NCI-H345 (cell line): ENCODE data around the gene TCF25.
"Not testable (repeated sequence)": the region's sequence is repeated elsewhere in the genome, so short reads cannot be mapped to it uniquely, and the experiment has no call there.

Experiments
- DNase-seq: peaks from one replicate; lab custom pipeline; 2025; lab: John Stamatoyannopoulos, UW

Gene TCF25, protein sequence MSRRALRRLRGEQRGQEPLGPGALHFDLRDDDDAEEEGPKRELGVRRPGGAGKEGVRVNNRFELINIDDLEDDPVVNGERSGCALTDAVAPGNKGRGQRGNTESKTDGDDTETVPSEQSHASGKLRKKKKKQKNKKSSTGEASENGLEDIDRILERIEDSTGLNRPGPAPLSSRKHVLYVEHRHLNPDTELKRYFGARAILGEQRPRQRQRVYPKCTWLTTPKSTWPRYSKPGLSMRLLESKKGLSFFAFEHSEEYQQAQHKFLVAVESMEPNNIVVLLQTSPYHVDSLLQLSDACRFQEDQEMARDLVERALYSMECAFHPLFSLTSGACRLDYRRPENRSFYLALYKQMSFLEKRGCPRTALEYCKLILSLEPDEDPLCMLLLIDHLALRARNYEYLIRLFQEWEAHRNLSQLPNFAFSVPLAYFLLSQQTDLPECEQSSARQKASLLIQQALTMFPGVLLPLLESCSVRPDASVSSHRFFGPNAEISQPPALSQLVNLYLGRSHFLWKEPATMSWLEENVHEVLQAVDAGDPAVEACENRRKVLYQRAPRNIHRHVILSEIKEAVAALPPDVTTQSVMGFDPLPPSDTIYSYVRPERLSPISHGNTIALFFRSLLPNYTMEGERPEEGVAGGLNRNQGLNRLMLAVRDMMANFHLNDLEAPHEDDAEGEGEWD

DNA sequence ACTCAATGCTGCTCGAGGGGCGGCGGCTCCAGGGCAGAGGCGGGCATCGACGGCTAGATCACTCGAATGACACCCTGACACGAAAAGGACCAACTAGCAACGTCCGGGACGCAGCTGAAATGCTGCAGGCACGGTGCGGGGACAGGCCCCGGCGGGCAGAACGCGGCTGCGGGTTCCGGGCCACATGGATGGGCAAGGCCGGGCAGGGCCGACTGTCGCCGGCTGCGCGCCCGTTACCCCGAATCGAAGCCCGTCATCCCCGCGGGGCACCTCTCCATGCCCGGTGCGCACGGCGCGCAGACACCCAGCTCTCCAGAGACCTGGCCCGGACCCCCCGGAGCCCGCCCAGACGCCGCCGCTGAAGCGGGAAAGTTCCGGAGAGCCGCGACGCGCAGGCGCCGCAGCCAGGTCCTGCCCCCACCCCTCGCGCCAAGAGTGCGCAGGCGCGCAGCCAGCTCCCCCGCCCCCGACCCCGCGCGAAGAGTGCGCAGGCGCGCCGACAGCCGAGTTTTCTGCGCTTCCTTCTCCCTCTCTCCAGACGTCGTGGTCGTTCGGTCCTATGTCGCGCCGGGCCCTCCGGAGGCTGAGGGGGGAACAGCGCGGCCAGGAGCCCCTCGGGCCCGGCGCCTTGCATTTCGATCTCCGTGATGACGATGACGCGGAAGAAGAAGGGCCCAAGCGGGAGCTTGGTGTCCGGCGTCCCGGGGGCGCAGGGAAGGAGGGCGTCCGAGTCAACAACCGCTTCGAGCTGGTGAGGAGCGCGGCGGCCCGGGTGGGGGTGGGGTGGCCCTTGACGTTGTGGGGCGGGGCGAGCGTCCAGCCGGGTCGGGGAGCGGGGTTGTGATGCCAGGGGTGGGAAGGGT, at the start of gene TCF25:
Gene TCF25, plus strand, starts transcription at position 484 of the 863 bp plus-strand sequence. Its CDS starts 76 bp downstream, at position 560.
- DNase-seq, result peak; percentile 84

DNA sequence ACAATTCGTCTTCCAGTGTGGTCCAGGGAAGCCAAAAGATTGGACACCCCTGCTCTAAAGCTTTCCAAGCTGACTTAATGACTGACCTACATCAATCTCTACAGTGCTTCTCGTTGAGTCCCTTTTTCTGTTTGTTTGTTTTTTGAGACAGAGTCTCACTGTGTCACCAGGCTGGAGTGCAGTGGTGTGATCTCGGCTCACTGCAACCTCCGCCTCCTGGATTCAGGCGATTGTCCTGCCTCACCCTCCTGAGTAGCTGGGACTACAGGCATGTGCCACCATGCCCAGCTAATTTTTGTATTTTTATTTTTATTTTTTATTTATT, 49.6 kb upstream of the TCF25 start:
- not testable (repeated sequence) for DNase-seq

DNA sequence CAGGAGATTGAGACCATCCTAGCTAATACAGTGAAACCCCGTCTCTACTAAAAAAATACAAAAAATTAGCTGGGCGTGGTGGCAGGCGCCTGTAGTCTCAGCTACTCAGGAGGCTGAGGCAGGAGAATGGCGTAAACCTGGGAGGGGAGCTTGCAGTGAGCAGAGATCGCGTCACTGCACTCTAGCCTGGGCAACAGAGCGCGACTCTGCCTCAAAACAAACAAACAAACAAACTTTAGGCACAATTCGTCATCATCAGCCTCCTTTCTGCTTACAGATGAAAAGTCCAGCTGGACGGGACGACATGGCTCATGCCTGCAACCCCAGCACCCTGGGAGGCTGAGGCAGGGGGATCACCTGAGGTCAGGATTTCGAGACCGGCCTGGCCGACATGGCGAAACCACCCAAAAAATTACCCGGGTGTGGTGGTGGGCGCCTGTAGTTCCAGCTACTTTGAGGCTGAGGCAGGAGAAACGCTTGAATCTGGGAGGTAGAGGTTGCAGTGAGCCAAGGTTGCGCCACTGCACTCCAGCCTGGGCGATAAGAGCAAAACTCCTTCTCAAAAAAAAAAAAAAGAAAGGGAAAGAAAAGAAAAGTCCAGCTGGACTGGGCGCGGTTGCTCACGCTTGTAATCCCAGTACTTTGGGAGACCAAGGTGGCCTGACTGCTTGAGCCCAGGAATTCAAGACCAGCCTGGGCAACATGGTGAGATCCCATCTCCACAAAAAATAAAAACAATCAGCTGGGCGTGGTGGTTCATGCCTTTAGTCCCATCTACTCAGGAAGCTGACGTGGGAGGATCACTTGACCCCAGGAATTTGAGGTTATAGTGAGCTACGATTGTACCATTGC, 46.6 kb upstream of the TCF25 start:
- DNase-seq, result no peak

DNA sequence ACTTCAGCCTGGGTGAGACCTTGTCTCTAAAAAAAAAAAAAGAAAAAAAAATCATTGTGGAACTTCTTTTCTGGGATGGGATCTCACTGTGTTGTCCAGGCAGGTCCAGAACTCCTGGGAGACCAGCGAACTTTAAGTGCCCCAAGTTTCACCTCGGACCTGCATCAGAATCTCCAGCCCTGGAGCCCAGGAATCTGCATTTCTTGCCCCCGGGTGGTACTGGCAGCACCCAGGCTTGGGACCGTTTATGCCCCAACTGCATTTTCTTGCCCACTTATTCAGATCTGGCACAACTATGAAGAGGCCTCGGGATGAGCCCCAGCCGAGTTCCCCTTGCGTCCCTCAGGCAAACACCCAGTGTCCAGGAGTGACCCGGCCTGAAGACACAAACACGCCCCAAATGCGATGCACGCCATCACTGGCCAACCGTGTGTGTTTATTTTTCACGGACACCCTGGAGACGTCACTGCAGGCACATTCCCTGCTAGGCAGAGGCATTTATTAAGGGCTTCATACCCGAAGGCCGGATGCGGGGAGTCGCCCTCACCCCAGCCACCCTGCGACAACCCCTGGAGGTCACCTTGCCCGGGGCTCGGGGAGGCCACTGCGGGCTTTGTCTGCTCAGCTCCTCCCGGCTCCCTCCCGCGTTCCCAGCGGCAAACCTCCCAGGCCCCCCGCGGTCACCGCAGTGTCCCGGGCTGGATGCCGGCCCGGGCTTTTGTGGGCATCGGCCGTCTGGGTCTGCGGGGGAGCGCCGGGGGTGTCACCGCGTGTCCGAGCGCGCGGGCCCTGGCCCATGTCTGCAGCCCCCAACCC, 45.8 kb upstream of the TCF25 start:
- peak; percentile 23 for DNase-seq

DNA sequence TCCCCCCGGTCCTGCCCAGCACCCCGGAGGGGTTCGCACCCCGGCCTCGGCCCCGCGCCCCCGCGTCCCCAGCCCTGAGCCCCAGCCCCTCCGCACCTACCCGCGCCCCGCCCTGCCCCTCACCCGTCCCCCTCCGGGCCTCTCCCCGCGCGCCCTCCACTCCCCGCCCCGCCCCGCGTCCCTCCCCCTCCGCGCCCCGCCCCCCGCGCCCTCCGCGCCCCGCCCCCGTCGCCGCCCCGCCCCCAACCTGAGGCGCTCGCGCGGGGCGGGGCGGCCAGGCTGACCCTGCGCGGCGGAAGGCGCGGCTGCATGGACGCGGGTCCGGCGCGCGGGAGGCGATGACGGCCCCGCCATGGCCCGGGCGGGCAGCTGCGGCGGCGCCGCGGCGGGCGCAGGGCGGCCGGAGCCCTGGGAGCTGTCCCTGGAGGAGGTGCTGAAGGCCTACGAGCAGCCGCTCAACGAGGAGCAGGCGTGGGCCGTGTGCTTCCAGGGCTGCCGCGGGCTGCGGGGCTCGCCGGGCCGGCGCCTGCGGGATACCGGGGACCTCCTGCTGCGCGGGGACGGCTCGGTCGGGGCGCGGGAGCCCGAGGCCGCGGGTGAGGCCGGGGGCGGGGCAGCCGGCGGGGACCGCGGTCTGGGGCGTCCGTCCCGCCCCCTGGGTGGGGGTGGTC, 45.1 kb upstream of the TCF25 start, which contains the start of gene SPIRE2:
Gene SPIRE2, plus strand, starts transcription at position 277 of the 671 bp plus-strand sequence. Its CDS starts 76 bp downstream, at position 353.
- DNase-seq, result peak; percentile 51

DNA sequence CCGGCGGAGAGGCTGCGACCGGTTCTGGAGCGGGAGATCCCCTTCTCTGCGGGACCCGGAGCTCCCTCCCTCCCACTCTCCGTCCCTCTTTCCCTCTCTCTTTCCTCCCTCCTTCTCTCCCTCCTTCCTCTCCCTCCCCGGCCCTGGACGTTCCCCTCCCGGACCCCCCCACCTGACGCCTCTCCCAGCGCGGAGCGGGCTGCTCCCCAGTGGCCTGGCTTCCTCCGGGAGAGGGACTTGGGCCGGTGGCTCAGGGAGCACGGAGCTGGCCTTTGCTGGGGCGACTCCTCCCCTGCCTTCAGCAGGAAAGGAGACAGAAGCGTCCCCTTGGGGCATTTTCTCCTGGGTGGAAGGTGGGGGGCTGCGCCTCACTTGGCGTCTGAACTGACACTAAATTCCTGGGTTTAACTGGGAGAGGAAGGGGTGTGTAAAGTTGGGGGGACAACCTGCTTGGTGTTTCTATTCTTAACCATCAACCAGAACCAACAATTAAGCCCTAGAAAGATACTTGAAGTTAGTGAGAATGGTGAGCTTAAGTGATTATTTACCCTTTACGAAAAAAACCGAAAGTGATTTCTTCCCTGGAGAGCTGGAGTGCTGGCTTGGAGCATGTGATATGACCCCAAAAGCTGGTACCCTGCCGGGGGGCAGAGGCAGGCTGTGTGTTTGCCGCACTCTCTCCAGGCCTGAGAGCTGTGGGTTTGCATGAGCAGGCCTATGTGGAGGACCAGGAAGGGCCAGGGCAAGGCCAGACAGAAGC, 44.3 kb upstream of the TCF25 start:
- no peak for DNase-seq

DNA sequence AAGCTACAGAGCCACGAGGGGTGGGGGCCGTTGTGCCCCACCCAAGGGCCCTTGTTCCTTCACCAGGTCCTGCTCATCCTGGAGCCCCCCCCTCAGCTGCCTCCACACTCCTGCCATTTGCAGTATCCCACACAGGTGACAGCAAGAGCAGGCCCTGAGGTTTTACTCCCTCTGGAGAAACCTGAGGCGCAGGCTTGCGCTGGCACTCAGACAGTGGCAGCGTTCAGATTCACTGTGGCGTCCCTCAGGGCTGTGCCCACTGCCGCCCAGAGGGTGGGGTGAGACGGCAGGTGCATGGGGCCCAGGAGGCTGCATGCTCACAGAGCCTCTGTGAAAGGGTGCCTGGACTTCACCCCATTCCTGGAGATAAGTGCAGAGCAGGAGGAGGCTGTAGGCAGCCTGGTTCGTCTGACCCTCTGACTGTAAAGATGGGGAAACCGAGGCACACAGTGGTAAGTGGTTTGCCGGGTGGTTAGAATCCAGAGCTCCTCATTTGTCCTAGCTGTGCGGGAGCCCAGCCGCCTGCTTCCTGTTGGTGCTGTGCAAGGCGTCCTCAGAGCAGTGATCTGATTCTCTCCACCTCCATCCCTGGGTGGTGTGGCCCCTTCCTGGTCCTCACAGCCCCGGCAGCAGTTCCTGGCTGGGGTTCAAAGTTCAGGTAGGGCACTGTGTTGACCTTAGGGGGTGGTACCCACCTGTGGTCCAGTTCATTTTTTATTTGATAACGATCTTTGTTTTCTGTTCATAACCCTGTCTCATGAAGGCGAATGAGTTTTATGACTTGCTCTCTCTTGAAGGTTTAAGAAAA, 43.6 kb upstream of the TCF25 start:
- DNase-seq, result peak; percentile 13

DNA sequence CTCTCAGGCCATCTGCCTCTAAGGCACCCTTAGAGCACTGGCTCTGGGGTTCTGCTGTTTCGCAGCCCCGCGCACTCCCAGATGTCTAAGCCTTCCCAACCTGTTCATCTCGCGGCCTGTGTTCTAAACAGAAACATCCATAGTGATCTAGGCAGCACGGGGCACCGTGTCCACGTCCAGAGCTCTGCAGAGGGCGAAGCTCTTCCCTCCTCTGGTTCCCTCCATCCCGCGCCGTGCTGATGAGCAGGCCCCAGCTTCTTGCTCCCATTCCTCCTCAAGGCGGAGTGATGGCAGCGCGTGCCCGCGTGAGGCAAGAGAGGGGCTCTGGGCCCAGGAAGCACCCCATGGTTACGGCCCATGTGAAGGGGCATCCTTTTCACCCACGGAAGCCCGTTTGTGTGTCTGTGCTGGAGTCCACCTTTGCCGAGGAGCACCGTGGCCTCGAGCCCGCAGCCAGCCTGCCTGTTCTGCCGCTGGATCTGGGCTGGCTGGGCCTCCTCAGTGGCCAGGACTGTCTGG, 41.5 kb upstream of the TCF25 start:
- no peak for DNase-seq

DNA sequence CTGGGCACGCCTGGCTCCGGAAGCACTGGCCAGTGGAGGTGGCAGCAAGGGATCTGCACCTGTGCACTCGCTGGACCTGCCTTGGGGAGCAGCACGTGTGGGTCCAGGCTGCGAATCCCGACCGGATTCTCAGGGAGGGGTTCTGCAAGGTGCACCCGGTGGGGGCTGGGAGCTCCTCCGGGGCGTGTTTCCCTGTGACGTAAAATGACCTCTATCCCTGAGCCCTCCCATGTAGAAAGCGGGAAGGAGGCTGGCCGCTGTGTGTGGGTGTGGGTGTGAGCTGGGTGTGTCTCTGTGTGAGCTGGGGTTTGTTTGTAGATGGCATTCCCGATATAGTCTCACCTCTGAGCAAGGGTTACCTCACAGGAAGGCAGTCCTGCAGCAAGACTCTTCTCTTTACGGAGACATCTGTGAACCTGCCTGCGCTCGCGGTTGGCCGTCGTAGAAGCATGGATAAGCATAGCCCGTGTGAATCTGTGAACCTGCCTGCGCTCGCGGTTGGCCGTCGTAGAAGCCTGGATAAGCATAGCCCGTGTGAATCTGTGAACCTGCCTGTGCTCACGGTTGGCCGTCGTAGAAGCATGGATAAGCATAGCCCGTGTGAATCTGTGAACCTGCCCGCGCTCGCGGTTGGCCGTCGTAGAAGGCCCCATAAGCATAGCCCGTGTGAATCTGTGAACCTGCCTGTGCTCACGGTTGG, 39.6 kb upstream of the TCF25 start:
- DNase-seq, result not testable (repeated sequence)

DNA sequence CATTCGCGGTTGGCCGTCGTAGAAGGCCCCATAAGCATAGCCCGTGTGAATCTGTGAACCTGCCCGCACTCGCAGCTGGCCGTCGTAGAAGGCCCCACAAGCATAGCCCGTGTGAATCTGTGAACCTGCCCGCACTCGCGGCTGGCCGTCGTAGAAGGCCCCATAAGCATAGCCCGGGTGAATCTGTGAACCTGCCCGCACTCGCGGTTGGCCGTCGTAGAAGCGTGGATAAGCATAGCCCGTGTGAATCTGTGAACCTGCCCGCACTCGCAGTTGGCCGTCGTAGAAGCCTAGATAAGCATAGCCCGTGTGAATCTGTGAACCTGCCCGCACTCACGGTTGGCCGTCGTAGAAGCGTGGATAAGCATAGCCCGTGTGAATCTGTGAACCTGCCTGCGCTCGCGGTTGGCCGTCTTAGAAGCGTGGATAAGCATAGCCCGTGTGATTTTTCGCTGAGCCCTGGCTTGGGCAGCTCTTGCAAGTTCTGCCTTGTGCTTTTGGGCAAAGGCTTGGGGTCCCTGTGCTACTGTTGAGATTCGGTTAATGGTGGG, 38.5 kb upstream of the TCF25 start:
- DNase-seq, result not testable (repeated sequence)

DNA sequence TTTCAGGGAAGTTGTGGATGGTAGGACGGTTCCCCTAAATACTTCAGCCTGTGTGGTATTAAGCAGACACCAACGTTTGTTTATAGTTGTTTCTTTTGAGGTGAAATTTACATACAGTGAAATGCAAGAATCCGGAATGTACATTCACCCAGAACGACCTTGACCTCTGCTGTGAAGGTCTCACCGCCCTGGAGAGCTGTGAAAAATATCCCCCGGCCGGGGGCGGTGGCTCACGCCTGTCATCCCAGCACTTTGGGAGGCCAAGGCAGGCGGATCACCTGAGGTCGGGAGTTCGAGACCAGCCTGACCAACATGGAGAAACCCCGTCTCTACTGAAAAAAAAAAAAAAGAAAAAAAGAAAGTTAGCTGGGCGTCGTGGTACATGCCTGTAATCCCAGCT, 36.9 kb upstream of the TCF25 start:
- DNase-seq, result not testable (repeated sequence)

DNA sequence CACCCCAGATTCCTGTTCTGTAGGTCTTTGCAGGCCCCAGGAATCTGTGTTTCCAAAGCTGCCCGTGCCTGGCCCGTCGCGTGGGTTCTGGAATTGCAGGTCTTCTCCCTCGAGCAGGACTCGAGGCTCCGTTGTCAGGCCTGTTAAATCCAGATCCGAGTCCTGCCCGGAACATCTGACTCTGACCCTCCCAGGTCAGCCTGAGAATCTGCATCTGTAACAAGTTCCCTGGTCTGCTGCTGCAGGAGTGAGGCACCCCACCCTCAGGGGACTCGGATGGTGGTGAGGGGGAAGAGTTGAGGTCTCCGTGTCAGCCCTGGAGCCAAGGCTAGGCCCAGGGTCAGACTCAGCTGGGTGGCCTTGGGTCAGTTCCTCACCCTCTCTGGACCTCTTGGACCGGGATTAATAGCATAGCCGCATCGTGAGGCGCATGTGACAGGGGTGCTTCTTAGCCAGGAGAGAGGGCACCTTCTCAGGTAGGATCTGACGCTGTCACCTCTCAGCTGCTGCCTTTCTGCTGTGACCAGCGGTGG, 36.3 kb upstream of the TCF25 start:
- DNase-seq, result no peak

DNA sequence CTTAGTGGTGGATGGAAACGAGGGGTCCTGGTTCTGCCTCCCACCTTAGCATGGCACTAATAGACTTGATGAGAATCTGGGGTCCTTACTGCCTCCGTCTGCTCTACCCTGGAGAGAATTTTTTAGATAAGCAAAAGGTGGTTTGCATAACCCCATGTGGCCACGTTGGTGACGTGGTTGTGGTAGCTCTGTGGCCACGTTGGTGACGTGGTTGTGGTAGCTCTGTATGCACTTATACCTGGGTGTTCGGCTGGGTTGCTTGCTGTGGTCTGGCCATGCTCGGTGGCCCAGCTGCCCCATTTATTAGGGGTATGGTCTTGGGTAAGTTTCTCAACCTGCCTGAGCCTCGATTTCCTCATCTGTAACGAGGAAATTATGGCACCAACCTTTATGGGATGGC, 32.1 kb upstream of the TCF25 start:
- no peak for DNase-seq

DNA sequence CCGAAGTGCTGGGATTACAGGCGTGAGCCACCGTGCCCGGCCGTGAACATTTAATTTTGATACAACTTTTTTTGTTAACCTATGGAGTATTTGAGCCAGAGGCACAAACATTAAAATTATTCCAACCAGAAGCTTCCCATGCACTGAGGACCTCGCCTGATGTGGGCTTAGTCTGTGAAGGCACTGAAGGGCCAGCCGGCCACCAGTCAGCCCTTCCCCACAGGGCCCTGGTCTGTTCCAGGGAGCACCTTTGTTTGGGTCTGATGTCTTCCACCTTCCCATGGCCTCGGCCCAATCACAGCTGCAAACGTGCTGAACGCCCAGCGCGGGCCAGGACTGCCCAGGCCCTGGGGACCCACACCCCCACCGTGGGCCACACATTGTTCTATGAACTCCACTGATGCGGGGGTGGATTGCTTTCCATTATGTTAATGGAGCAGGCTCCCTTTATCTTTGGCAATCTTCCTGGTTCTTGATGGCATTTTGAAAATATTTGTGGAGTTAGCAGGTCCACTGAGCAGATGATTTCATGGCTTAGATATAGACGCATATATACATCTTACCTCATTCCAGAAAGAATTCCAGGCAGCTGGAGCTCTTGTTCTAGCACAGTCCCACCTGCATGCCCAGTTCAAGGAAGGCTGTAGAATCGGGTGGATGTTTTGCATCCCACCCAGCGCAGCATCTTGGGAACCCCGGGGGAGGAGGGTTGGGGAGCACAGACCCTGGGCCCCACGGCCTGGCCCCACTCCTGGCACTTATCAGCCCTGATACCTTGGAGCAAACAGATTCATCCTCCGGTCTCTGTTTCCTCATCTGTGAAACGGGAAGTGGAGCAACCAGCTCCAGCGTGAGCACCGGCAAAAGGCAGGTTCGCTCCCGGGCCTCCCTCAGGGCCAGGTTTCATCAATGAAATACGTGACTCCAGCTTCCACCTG, 30.7 kb upstream of the TCF25 start:
- DNase-seq, result no peak

DNA sequence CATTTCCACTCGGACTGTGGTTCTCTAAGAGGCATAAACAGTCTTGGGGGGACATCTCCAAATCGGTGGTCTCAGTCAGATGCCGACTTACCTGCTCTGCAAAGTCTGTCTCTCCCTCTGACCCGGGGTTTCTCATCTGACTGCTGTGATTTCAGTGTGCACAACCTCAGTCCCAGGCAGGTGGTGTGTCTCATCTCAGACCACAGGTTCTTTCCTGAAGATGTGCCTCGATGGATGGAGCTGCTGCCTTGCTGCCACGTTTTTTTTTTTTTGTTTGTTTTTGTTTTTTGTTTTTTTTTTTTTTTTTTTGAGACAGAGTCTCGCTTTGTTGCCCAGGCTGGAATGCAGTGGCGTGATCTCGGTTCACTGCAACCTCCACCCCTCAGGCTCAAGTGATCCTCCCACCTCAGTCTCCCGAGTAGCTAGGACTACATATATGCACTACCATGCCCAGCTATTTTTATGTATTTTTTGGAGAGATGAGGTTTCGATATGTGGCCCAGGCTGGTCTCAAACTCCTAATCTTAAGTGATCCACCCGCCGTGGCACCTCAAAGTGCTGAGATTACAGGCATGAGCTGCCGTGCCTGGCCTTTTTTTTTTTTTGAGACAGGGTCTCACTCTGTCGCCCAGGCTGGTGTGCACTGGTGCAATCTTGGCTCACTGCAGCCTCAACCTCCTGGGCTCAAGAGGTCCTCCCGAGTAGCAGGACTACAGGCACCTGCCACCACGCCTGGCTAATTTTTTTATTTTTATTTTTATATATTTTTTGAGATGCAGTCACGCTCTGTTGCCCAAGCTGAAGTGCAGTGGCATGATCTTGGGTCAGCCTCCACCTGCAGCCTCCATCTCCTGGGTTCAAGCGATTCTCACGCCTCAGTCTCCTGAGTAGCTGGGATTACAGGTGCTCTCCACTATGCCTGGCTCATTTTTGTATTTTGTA, 29.7 kb upstream of the TCF25 start:
- no peak for DNase-seq
